Nephron progenitor cell (in vitro differentiated cells): ENCODE data around the gene LRP1B.
A peak's percentile ranks its signal among the peaks of the same experiment; 100 is the strongest.

ENCODE experiments used
- DNase-seq: peaks from one replicate; pipeline ENCODE4 v3.0.0; 2021
- H3K27ac Mint-ChIP-seq: 2 replicates; pipeline ENCODE4 v1.8.0; 2021; ENCODE audit warnings: mild to moderate bottlenecking, moderate library complexity, mixed read lengths
- H3K27me3 Mint-ChIP-seq: 2 replicates; pipeline ENCODE4 v1.8.0; 2021; ENCODE audit warnings: mild to moderate bottlenecking, low read depth, mixed read lengths; ENCODE audit not compliant: poor library complexity
- H3K36me3 Mint-ChIP-seq: 2 replicates; pipeline ENCODE4 v1.8.0; 2021; ENCODE audit warnings: low read depth, mixed read lengths
- H3K4me1 Mint-ChIP-seq: 2 replicates; pipeline ENCODE4 v1.8.0; 2021; ENCODE audit warnings: mixed read lengths
- H3K4me3 Mint-ChIP-seq: 2 replicates; pipeline ENCODE4 v1.8.0; 2021; ENCODE audit warnings: mild to moderate bottlenecking, moderate library complexity, mixed read lengths
- H3K9me3 Mint-ChIP-seq: 2 replicates; pipeline ENCODE4 v1.8.0; 2021; ENCODE audit warnings: mild to moderate bottlenecking, moderate library complexity, mixed read lengths
- CTCF ChIP-seq: fragments of 200-600 bp; sonication (generic); IDR thresholded peaks from 2 replicates; pipeline ENCODE4 v1.5.0; 2021; ENCODE audit warnings: antibody characterized with exemption

The LRP1B gene

GRCh38 chr2:141348481-141348880 is 782.3 kb downstream of the LRP1B start:
- no peak for DNase-seq
- TF ChIP-seq CTCF, result no peak
- Mint-ChIP-seq H3K4me3 (no peak overlapping the region), H3K9me3 (no peaks in the 10 kb centered on the region), H3K27ac (no peak overlapping the region), H3K4me1 (no peaks in the 10 kb centered on the region), H3K27me3 (no peaks in the 10 kb centered on the region), H3K36me3 (no peaks in the 10 kb centered on the region)

GRCh38 chr2:141341444-141341843 is 789.4 kb downstream of the LRP1B start:
- no peaks in the 10 kb centered on the region for H3K9me3 Mint-ChIP-seq
- DNase-seq, result no peak
- TF ChIP-seq CTCF, result no peak
- no peak overlapping the region for H3K27ac Mint-ChIP-seq
- no peaks in the 10 kb centered on the region for H3K36me3 Mint-ChIP-seq
- H3K4me3 Mint-ChIP-seq, result no peak overlapping the region
- H3K27me3 Mint-ChIP-seq, result no peaks in the 10 kb centered on the region
- no peaks in the 10 kb centered on the region for H3K4me1 Mint-ChIP-seq

GRCh38 chr2:141331127-141331526 is 799.7 kb downstream of the LRP1B start:
- no peak for DNase-seq
- Mint-ChIP-seq H3K4me1 (no peaks in the 10 kb centered on the region), H3K27me3 (no peaks in the 10 kb centered on the region), H3K4me3 (no peak overlapping the region), H3K27ac (no peak overlapping the region), H3K9me3 (no peaks in the 10 kb centered on the region), H3K36me3 (no peaks in the 10 kb centered on the region)
- TF ChIP-seq CTCF, result no peak

GRCh38 chr2:141329964-141330363 is 800.9 kb downstream of the LRP1B start:
- Mint-ChIP-seq H3K9me3 (no peaks in the 10 kb centered on the region), H3K4me3 (no peak overlapping the region), H3K27ac (no peak overlapping the region), H3K36me3 (no peaks in the 10 kb centered on the region), H3K27me3 (no peaks in the 10 kb centered on the region), H3K4me1 (no peaks in the 10 kb centered on the region)
- no peak for TF ChIP-seq CTCF
- no peak for DNase-seq

GRCh38 chr2:141323571-141323970 is 807.2 kb downstream of the LRP1B start:
- no peak overlapping the region for H3K4me3 Mint-ChIP-seq
- no peaks in the 10 kb centered on the region for H3K4me1 Mint-ChIP-seq
- no peaks in the 10 kb centered on the region for H3K27me3 Mint-ChIP-seq
- DNase-seq, result no peak
- no peaks in the 10 kb centered on the region for H3K9me3 Mint-ChIP-seq
- peak overlapping the region; percentile 20 for H3K27ac Mint-ChIP-seq
- TF ChIP-seq CTCF, result no peak
- no peaks in the 10 kb centered on the region for H3K36me3 Mint-ChIP-seq

- TF ChIP-seq CTCF, result no peak
- Mint-ChIP-seq H3K27me3 (peaks cover 2% of the 10 kb centered on the region), H3K36me3 (no peaks in the 10 kb centered on the region), H3K4me1 (no peaks in the 10 kb centered on the region), H3K4me3 (no peak overlapping the region), H3K27ac (no peak overlapping the region), H3K9me3 (no peaks in the 10 kb centered on the region)
- DNase-seq, result no peak
Measured at GRCh38 chr2:141317986-141318385, 812.8 kb downstream of the LRP1B start.
